ENCODE results near the gene KRTAP4-11.
A peak's percentile ranks its signal among the peaks of the same experiment; 100 is the strongest.
"Not testable (repeated sequence)": the region's sequence is repeated elsewhere in the genome, so short reads cannot be mapped to it uniquely, and the experiment has no call there.

Gene KRTAP4-11

DNA sequence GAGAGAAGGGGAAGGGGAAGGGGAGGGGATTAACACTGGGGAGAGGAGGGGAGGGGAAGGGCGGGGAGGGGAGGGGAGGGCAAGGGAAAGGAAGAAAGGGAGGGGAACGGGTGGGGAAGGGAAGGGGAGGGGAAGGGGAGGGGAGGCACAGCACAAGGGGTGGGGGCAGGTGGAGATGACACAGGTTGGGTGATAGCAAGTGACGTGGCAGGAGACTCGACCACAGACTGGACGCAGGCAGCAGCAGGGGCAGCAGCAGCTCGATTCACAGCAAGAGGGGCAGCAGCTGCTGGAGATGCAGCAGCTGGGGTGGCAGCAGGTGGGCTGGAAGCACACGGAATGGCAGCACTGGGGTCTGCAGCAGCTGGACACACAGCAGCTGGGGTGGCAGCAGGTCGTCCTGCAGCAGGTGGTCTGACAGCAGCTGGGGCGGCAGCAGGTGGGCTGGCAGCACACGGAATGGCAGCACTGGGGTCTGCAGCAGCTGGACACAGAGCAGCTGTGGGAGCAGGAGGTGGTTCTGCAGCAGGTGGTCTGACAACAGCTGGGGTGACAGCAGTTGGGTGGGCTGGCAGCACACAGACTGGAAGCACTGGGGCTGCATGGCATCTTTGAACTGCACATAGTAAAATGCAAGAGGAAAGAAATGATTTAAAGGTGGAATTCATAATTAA is 16.4 kb downstream of the KRTAP4-11 start, which contains the start of gene KRTAP4-16:
TSS of gene KRTAP4-16 (minus strand) at position 624 of the 674 bp plus-strand sequence. CDS start at position 624, 0 bp downstream.
- TF ChIP-seq, protein P1, sequence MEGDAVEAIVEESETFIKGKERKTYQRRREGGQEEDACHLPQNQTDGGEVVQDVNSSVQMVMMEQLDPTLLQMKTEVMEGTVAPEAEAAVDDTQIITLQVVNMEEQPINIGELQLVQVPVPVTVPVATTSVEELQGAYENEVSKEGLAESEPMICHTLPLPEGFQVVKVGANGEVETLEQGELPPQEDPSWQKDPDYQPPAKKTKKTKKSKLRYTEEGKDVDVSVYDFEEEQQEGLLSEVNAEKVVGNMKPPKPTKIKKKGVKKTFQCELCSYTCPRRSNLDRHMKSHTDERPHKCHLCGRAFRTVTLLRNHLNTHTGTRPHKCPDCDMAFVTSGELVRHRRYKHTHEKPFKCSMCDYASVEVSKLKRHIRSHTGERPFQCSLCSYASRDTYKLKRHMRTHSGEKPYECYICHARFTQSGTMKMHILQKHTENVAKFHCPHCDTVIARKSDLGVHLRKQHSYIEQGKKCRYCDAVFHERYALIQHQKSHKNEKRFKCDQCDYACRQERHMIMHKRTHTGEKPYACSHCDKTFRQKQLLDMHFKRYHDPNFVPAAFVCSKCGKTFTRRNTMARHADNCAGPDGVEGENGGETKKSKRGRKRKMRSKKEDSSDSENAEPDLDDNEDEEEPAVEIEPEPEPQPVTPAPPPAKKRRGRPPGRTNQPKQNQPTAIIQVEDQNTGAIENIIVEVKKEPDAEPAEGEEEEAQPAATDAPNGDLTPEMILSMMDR (IDR thresholded peaks at IDR 0.05; ENCODE audit: insufficient read depth, low read length, missing control alignments): no peak
- DNase-seq (ENCODE audit: low read depth, low spot score): no peak
- peak within 1 kb of the TSS; percentile 33 for H3K4me3 ChIP-seq (ENCODE audit: low read depth, low read length)
- POLR2A ChIA-PET: no interaction called here
- CTCF ChIA-PET: no interaction called here

DNA sequence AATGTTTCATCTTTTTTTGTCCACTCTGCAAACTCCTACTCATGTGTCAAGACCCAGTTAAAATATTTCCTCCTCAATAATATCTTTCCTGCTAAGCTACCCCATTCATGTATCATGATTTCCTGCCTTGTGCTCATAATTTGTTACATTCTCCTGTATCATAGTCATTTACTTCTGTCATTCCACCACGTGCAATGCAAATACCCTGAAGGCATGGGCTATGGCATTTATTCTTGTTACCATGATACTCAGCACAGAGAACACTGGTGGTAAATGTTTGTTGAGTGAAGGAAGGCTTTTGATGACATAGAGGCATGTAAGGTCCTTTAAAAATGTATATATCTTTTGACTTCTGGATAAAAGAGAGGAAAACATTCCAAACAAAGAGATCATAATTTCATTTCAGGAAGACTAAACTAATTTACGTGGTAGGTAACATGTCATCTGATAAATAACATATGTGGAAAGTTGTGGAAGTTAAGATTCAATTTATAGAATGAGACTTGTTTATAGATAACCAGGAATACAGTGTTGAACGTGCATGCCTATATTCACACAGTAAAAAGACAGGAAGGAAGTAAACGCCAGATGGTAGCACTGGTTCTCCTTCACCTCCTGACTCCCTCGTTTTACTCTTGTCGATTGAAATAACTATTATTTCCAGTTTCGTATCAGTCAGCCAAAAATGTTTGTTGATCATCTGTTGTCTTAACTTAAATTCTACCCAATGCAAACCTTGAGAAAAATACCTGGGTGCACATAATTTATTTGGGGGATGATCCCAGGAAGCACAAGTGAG is 18.3 kb downstream of the KRTAP4-11 start:
- CTCF ChIA-PET; POLR2A ChIA-PET; DNase-seq (ENCODE audit: low read depth, low spot score); H3K4me3 ChIP-seq (ENCODE audit: low read depth, low read length): not testable (repeated sequence)

DNA sequence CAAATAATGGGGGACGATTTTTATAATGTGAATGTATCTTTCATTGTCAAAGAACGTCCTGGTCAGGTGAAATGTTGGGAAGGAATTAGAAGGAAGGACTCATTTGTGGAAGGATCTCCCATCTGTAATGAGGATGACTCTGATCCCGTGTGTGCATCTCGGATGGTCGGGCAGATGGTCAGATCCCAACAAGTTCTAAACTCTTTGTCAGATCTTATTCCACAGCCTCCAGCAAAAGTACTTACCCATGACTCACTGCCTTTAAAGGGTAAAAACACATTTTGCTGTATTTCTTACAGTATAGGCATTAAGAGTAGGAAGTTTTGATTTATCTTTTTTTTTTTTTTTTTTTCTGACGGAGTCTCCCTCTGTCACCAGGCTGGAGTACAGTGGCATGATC is 19.7 kb downstream of the KRTAP4-11 start:
- no peak for DNase-seq (ENCODE audit: low read depth, low spot score)
- POLR2A ChIA-PET: no interaction called here
- TF ChIP-seq, protein P1 (IDR thresholded peaks at IDR 0.05; ENCODE audit: insufficient read depth, low read length, missing control alignments): no peak

GRCh38 chr17:41098042-41098441 is 20.1 kb downstream of the KRTAP4-11 start, which contains the start of gene KRTAP4-8:
Gene KRTAP4-8, minus strand, starts transcription at chr17:41098142. Its CDS starts 58 bp downstream, at chr17:41098084.
- DNase-seq (ENCODE audit: low read depth, low spot score): no peak
- ChIA-PET CTCF (no interaction called here), POLR2A (no interaction called here)
- no peak within 1 kb of the TSS for H3K4me3 ChIP-seq (ENCODE audit: low read depth, low read length)
- TF ChIP-seq, protein P1 (IDR thresholded peaks at IDR 0.05; ENCODE audit: insufficient read depth, low read length, missing control alignments): no peak

More for the DNA sequence above, 19.7 kb downstream of the KRTAP4-11 start:
- no peak overlapping the region for H3K4me3 ChIP-seq (ENCODE audit: low read depth, low read length)
- CTCF ChIA-PET: no interaction called here

DNA sequence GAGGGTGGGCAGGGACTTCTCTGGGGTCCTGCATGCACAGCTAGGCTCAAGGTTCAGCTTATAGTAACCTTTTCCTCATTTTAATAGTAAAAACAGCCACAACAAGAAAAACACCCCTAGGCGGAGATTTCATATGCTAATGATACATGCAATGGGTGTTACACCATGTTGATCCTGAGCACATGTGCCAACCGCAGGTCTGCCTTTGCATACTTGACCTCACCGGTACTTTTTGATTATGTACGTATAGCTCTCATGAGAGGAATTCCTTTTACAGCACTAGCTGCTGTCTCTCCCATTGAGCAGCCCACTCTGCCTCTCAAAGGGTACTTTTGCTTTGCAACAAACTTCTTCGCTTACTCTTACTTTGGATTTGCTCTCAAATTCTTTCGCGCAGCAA is 22.1 kb downstream of the KRTAP4-11 start:
- DNase-seq (ENCODE audit: low read depth, low spot score): no peak
- TF ChIP-seq, protein P1 (IDR thresholded peaks at IDR 0.05; ENCODE audit: insufficient read depth, low read length, missing control alignments): no peak
- POLR2A ChIA-PET: no interaction called here

DNA sequence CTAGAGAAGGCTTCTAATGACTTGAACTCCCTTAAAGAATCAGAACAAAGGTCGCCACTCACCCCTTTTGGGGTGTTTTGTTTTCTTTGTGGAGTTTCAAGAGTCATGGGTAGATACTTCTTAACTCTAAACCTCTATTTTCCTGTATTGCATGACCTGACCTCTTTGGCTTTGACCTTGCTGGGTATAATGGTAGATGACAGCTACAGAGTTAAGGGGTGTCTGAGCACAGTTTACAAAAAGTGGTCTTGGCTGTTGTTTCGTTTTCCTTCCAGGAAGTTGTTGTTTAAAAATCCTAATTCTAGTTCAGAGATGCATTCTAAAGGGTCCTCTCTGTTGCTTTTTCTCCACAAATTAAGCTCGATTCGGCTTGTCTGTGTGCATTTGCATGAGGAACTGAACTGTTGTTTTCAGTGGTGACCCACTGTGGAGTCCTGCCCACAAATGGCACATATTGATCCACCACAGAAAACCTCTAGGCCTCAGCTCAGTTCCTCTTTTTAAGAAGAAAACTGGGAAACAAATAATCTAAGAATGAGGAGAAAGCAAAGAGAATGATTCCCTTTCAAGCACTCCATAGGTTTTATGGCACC is 29.3 kb downstream of the KRTAP4-11 start:
- H3K4me3 ChIP-seq (ENCODE audit: low read depth, low read length); DNase-seq (ENCODE audit: low read depth, low spot score); POLR2A ChIA-PET: not testable (repeated sequence)
- CTCF ChIA-PET: interaction anchor here (1.3 kb wide), 1 partner anchor 233 kb away, joined by 3 read pairs; no protein-coding TSS in a partner anchor

More for the DNA sequence above, 22.1 kb downstream of the KRTAP4-11 start:
- no peak overlapping the region for H3K4me3 ChIP-seq (ENCODE audit: low read depth, low read length)
- CTCF ChIA-PET: no interaction called here

GRCh38 chr17:41084100-41084856 is 33.9 kb downstream of the KRTAP4-11 start, which contains the start of gene KRTAP4-7:
Gene KRTAP4-7, plus strand, starts transcription at chr17:41084150. Its CDS starts 57 bp downstream, at chr17:41084207.
- CTCF ChIA-PET: interaction anchor here (0.7 kb wide), 1 partner anchor 238 kb away, joined by 3 read pairs; no protein-coding TSS in a partner anchor
- DNase-seq (ENCODE audit: low read depth, low spot score); POLR2A ChIA-PET; H3K4me3 ChIP-seq (ENCODE audit: low read depth, low read length): not testable (repeated sequence)

GRCh38 chr17:41083427-41083826 is 34.7 kb downstream of the KRTAP4-11 start:
- DNase-seq (ENCODE audit: low read depth, low spot score); CTCF ChIA-PET; POLR2A ChIA-PET: not testable (repeated sequence)

More at GRCh38 chr17:41083427-41083826, 34.7 kb downstream of the KRTAP4-11 start:
- H3K4me3 ChIP-seq (ENCODE audit: low read depth, low read length): not testable (repeated sequence)

All from AG04449 (cell line).